ENCODE results near the gene ECHDC1.
"Not testable (repeated sequence)": the region's sequence is repeated elsewhere in the genome, so short reads cannot be mapped to it uniquely, and the experiment has no call there.

Gene ECHDC1

GRCh38 chr6:127342946-127343808, at the start of gene ECHDC1:
TSS of gene ECHDC1 (minus strand) at chr6:127343609. CDS start at chr6:127331028, 12,581 bp downstream.
- DNase-seq, result peak; percentile 68

GRCh38 chr6:127392301-127392700, 48.9 kb upstream of the ECHDC1 start:
- DNase-seq, result no peak

- DNase-seq, result no peak
Measured at GRCh38 chr6:127391094-127391953, 47.9 kb upstream of the ECHDC1 start.

GRCh38 chr6:127389706-127390105, 46.3 kb upstream of the ECHDC1 start:
- no peak for DNase-seq

- DNase-seq, result no peak
Measured at GRCh38 chr6:127385668-127386430, 42.4 kb upstream of the ECHDC1 start.

- DNase-seq, result not testable (repeated sequence)
Measured at GRCh38 chr6:127384848-127385247, 41.4 kb upstream of the ECHDC1 start.

GRCh38 chr6:127383988-127384387, 40.6 kb upstream of the ECHDC1 start:
- DNase-seq, result no peak

- DNase-seq, result no peak
Measured at GRCh38 chr6:127382413-127382812, 39.0 kb upstream of the ECHDC1 start.

GRCh38 chr6:127381384-127381783, 38.0 kb upstream of the ECHDC1 start:
- DNase-seq, result no peak

- DNase-seq, result no peak
Measured at GRCh38 chr6:127376685-127377084, 33.3 kb upstream of the ECHDC1 start.

- DNase-seq, result no peak
Measured at GRCh38 chr6:127367023-127367375, 23.6 kb upstream of the ECHDC1 start.

- no peak for DNase-seq
Measured at GRCh38 chr6:127366282-127367022, 23.0 kb upstream of the ECHDC1 start.

GRCh38 chr6:127365874-127366273, 22.5 kb upstream of the ECHDC1 start:
- no peak for DNase-seq

GRCh38 chr6:127352524-127352923, 9.1 kb upstream of the ECHDC1 start:
- DNase-seq, result no peak

GRCh38 chr6:127349980-127350379, 6.6 kb upstream of the ECHDC1 start:
- no peak for DNase-seq

GRCh38 chr6:127348028-127348661, 4.7 kb upstream of the ECHDC1 start:
- DNase-seq, result no peak

GRCh38 chr6:127347178-127347577, 3.8 kb upstream of the ECHDC1 start:
- DNase-seq, result no peak

GRCh38 chr6:127345521-127345920, 2.1 kb upstream of the ECHDC1 start:
- DNase-seq, result no peak

GRCh38 chr6:127343809-127344659, 625 bp upstream of the ECHDC1 start:
- no peak for DNase-seq

- no peak for DNase-seq
Measured at GRCh38 chr6:127342296-127342945, 988 bp downstream of the ECHDC1 start.
